BJ (cell line): Measurements from ENCODE around the gene PARP8. TPM values are rescaled to one million over a fixed set of nuclear protein-coding genes. Genes with fewer than 3 reads are reported as not detected.

Experiments used
- CTCF ChIA-PET: fragments of 350-600 bp; formaldehyde crosslinking; extraction: SDS; loops from one replicate; lab custom pipeline; 2021; ENCODE audit warnings: antibody characterized with exemption, inconsistent platforms; lab: Yijun Ruan, JAX
- POLR2A ChIA-PET: fragments of 300-600 bp; sonication (Branson Sonifier 250); formaldehyde crosslinking; extraction: SDS; loops from one replicate; lab custom pipeline; 2021; ENCODE audit warnings: antibody characterized with exemption; lab: Charles Lee
- DNase-seq: peaks from one replicate; pipeline ENCODE4 v3.0.0-alpha.2; 2011; ENCODE audit warnings: low read depth
- H3K27me3 ChIP-seq: 2 replicates; pipeline ENCODE4 v1.6.0; 2011; ENCODE audit warnings: low read length; ENCODE audit not compliant: control insufficient read depth, insufficient read depth
- H3K36me3 ChIP-seq: 2 replicates; pipeline ENCODE4 v1.5.1; 2011; ENCODE audit warnings: low read length; ENCODE audit not compliant: control insufficient read depth, insufficient read depth
- H3K4me3 ChIP-seq: 2 replicates; pipeline ENCODE4 v1.5.1; 2011; ENCODE audit warnings: low read depth, mild to moderate bottlenecking, control low read depth, low read length
- CTCF ChIP-seq: IDR thresholded peaks from 2 replicates; pipeline ENCODE4 v1.5.1; 2011; ENCODE audit warnings: low read depth, mild to moderate bottlenecking, control low read depth, inconsistent platforms, low read length, moderate library complexity; ENCODE audit not compliant: insufficient read depth
- polyA plus RNA-seq: library from polyadenylated mRNA; depleted of rRNA; stranded (reverse); fragments of >200 nt; gene quantifications from 2 replicates; pipeline ENCODE4 v1.2.3, GENCODE V29; 2011

Gene PARP8
- polyA plus RNA-seq, 1 experiment = 5.0 TPM

DNA sequence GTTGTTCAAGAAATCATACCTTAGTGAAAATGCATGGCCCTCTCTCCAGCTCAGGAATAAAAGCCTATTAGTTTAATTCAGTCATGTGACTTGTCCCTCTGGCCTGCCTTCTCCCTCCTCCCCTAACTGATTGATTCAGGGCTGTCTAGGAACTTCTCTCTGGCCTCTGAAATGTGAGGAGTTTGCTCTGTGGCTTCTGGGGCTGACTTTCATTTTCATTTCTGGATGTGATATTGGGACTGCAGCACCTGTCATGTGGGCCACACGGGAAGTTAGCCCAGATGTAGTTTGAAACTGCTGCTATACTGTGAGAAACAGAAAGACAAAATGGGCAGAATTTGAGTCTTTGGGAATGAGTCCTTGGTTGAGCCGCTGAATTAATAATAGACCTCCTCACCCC is 44.8 kb downstream of the PARP8 start:
- CTCF ChIA-PET = no interaction called here
- POLR2A ChIA-PET = no interaction called here

DNA sequence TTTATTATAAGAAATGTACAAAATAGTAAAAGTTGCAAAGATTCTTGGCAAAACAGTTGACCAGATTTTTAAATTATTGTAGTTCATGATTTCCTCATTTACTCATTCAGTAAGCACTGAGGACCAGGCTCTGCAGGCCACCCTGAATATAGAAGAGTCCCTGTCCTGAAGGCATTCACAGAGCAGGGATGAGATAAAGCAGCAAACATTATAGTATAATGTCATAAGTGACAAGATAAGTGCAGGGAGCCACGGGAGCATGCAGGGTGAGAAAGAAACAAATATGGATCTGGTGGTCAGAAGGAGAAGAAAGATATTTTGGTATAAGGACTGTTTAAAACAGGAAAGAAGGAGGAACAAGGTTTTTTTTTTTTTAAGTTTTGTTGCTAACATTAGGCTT is 46.0 kb downstream of the PARP8 start:
- ChIA-PET POLR2A (no interaction called here), CTCF (no interaction called here)
- TF ChIP-seq CTCF = no peak
- Histone ChIP-seq H3K36me3 (no peaks in the 10 kb centered on the region), H3K27me3 (no peaks in the 10 kb centered on the region), H3K4me3 (no peak overlapping the region)
- no peak for DNase-seq

More for the DNA sequence above, 44.8 kb downstream of the PARP8 start:
- no peak for DNase-seq
- no peak overlapping the region for H3K4me3 ChIP-seq
- no peak for TF ChIP-seq CTCF
- H3K36me3 ChIP-seq = no peaks in the 10 kb centered on the region
- H3K27me3 ChIP-seq = no peaks in the 10 kb centered on the region

GRCh38 chr5:50715001-50715400 is 48.6 kb downstream of the PARP8 start:
- ChIA-PET POLR2A (no interaction called here), CTCF (no interaction called here)
- TF ChIP-seq CTCF = no peak
- DNase-seq = no peak
- Histone ChIP-seq H3K27me3 (no peaks in the 10 kb centered on the region), H3K36me3 (no peaks in the 10 kb centered on the region), H3K4me3 (no peak overlapping the region)

- Histone ChIP-seq H3K27me3 (no peaks in the 10 kb centered on the region), H3K36me3 (no peaks in the 10 kb centered on the region), H3K4me3 (no peak overlapping the region)
- DNase-seq = no peak
- TF ChIP-seq CTCF = no peak
- CTCF ChIA-PET = interaction anchor here (1.4 kb wide), 1 partner anchor 33 kb away, joined by 3 read pairs; no protein-coding TSS in a partner anchor
- POLR2A ChIA-PET = no interaction called here
These were observed 49.7 kb downstream of the PARP8 start for GRCh38 chr5:50716134-50716533.

GRCh38 chr5:50717651-50718050 is 51.2 kb downstream of the PARP8 start:
- Histone ChIP-seq H3K4me3 (no peak overlapping the region), H3K36me3 (no peaks in the 10 kb centered on the region), H3K27me3 (no peaks in the 10 kb centered on the region)
- no peak for TF ChIP-seq CTCF
- ChIA-PET POLR2A (no interaction called here), CTCF (no interaction called here)
- DNase-seq = no peak
